IPS DF 4.7 (cell line): ENCODE data around the gene SRRM3.
"Not testable (repeated sequence)": the region's sequence is repeated elsewhere in the genome, so short reads cannot be mapped to it uniquely, and the experiment has no call there.

Experiments used
- DNase-seq: peaks from one replicate; pipeline ENCODE4 v3.0.0-alpha.2; 2013; ENCODE audit warnings: low spot score; ENCODE audit errors: extremely low read depth

The SRRM3 gene

DNA sequence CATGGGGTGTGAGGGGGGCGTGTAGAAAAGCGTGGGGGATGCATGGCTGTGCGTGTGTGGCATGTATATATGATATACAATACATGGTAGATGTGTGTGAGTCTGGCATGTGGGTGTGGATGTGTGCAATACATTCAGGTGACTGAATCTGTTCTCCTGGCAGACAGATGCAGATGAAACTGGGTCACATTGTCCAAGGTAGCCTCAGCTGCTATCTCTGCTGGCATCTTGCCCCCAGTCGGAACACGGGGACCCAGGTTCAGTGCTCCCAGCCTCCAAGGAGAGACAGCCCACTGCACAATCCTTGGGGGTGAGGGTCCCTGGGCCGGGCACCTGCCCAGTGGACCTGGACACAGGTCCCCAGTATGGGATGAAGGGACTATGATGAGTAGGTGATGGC is 12.4 kb upstream of the SRRM3 start:
- DNase-seq, result no peak

- DNase-seq, result peak; percentile 85
Observed at GRCh38 chr7:76191783-76192240, 9.9 kb upstream of the SRRM3 start.

GRCh38 chr7:76193466-76193865 is 8.2 kb upstream of the SRRM3 start:
- no peak for DNase-seq

DNA sequence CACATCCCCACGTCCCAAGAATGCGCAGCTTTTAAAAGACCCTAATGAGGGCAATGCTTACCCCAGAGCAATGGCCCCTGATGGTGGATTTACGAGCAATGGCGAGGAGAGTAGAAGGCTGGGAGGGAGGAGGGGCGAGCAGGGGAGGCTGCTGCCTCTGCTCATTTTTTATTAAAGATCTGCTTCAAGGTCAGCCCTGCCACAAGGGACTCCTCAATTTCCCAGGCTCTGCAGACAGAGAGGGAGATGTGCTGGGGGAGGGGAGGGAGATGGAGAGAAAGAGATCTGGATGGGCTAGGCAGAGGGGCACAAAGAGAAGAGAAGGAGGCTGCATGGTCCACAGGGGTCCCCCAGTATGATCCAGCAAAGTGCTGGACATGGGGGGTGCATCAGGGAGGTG is 7.8 kb upstream of the SRRM3 start:
- no peak for DNase-seq

DNA sequence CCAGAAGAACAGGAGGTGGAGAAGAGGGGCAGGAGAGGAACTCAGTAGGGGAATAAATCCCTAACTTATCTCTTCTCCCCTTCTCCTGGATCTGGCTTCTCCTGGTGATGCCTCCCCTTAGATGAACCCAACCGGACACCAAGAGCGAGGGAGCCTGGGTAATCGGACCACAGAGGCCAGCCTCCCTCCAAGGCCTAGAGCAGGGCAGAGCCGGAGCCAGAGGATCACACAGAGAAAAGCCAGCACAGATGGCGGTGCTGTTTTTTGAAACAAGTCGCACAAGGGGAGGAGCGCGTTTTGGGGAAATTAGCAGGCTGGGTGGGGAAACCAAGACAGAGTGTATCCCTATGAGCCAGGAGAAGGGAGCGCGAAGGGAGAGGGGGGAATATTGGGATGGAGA is 4.9 kb upstream of the SRRM3 start:
- no peak for DNase-seq

DNA sequence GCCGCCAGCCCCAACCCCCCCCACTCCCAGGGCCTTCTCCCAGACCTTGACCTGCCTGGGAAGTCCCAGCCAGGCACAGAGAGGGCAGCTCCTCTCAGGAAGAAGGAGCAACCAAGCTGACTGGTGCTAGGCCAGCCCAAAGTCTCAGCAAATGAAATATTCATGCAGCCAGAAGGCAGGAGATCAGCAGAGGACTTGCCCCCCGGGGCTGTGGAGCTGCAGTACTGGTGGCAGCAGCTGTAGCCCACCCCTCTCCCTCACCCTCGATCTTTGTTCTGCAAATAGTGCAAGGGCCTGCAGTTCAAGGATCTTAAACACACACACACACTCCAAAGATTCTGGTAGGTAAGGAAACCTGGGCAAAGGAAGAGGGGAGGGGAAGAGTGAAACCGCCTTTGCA is 3.5 kb upstream of the SRRM3 start:
- no peak for DNase-seq

- DNase-seq, result no peak
Observed at GRCh38 chr7:76202666-76203030, 952 bp downstream of the SRRM3 start.

GRCh38 chr7:76204147-76204546 is 2.5 kb downstream of the SRRM3 start:
- DNase-seq, result no peak

DNA sequence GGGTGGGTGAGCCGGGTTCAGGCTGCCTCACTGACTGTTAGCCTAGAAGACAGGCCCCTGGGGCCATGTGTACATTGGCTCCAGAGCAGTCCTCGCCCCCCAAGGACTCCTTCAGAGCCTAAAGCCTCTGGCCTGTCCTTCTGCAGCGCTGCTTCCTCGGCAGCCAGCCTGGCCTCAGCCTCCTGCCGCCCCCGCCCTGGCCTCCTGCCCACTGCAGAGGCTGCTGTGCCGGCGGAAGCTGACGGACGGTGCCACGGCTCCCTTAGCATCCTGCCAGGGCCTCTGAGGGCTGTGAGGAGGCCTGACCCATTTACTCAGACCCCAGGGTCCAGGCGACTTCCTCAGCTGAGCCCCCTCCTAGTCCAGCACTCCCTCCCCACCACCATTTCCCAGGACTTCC is 4.9 kb downstream of the SRRM3 start:
- DNase-seq, result no peak

- no peak for DNase-seq
Observed at GRCh38 chr7:76209310-76209709, 7.6 kb downstream of the SRRM3 start.

DNA sequence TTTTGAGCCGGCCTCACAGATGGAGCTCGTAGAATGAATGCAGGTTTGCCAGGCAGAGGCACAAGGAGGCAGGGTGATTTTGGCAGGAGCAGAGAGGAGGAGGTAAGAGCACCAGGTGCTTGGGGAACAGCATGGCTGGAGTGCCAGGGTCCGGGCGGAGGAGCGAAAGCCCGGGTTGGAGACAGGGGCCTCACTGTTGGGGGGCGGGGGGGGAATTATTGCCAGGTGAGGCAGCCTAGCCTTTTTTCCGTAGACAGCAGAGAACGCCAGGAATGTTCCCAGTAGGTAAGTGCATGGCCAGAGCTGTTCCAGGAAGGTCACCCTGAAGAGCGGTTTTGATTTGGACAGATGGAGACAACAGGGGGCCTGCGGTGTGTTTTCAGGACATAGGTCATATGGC is 9.5 kb downstream of the SRRM3 start:
- DNase-seq, result no peak

- DNase-seq, result not testable (repeated sequence)
Observed at GRCh38 chr7:76215349-76215748, 13.7 kb downstream of the SRRM3 start.

DNA sequence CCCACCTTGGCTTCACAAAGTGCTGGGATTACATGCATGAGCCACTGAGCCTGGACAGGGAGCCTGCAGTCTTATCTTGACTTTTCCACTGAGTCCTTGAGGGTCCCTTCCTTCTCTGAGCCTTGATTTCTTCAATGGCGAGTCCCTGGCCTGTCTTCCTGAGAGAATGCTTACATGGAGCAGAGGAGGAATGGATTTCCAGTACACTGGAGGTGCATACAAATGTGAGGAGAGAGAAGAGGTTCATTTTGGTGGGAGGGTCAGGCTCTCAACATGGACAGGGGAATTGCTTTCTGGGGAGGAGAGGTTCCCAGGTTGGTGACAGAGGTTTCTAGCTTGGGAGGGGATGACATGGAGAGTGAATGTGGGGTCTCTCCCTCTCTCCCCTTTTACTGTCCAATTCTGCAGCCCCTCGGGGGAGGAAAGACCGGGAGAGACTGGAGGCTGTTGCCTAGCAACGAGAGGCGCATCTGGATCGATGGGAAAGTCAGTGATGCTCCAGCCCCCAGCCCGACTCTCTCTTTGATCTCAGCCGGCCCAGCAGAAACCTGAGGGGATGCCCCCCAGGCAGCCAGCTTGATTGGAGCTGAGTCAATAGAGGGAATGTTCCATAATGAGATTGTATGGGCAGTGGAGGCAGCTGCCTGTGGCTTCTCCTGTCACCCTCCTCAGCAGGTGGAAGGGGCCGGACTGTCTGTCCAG is 14.8 kb downstream of the SRRM3 start:
- no peak for DNase-seq

DNA sequence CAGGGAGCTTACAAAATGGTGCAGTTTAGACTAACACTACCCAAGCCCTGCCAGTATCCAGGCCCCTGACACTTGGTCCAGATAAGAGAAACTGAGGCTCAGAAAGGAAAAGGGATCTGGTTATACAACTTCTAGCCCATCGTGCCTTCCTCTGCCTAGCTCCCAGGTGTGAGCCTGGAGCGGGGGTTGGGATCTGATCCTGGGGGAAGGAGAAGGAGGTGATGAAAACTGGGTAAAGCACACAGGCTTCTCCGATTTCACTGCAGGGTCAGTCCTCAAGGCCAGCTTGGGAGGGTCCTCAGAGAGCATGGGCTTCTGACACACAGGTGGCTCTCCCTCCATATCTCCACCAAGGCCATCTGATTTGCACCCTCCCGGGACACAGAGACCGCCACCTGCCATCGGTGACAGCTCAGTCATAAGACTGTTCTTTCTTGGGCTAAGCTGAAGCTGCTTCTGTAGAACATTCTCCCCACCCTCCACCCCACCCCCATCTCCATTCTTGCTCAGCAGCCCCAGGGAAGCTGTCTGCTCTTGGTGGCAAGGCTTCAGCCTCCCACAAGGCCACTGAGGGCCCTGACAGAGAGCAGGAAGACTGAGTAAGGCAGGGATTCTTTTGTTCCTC is 16.4 kb downstream of the SRRM3 start:
- DNase-seq, result no peak

- DNase-seq, result no peak
Observed at GRCh38 chr7:76220185-76221057, 18.7 kb downstream of the SRRM3 start.

DNA sequence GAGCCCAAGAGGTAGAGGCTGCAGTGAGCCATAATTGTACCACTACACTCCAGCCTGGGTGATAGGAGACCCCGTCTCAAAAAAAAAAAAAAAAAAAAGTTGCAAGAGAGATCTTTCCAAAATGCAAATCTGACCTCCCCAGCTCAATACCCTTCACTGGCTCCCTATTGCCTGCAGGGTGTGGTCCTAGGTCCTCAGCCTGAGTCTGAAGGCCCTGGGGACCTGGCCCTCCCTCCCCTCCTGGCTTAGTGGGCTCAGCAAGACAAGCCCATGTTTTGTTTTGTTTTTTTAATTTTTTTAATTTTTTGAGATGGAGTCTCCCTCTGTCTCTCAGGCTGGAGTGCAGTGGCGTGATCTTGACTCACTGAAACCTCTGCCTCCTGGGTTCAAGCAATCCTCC is 20.6 kb downstream of the SRRM3 start:
- DNase-seq, result no peak

DNA sequence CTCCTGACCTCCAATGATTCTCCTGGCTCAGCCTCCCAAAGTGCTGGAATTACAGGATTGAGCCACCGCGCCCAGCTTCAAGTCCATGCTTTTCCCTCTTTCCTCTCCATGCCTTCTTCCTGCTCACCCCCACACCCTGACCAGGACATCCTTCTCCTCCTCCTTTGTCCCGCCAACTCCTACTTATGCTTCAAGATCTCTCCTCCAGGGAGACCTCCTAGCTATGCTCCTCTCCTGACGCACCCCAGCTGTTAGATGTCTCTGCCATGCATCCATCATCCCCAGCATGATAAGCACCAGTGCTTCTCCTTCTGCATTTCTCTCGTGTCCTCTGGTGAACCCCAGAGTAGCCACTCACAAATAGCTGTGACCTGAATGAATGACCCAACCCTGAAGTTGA is 21.1 kb downstream of the SRRM3 start:
- no peak for DNase-seq

GRCh38 chr7:76223286-76223972 is 21.7 kb downstream of the SRRM3 start:
- no peak for DNase-seq

DNA sequence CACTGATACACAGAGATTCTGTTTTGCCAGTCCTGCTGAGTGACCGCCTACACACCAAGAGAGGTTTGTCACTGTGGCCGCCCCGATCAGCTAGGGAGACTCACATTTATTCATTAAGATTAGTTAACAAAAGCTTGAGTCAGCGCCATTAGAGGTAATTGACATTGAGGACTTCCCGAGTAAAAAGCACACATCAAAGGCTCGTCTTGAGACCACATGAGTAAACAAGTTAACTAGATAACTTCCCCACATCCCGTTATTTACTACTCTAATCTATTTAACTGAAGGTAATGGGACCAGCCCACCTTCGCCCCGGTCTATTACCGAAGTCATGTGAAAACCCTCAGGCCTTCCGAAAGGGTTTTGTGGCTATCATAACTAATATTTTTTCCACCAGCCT is 23.0 kb downstream of the SRRM3 start:
- no peak for DNase-seq

DNA sequence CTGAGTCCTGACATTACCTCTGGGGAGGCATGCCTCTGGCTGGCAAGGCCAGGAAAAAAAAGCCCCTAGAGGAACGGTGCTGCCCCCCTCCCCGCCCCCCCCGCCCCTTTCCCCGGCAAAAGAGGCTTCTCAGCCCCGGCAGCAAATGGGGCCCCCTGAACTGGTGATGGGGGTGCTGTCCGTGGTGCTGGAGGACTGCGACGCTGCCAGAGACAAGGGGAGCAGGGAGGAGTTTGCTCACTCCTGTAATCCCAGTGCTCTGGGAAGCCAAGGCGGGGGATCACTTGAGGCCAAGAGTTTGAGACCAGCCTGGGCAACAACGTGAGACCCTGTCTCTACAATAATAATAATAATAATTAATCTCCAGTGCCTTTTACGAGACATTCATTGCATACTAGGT is 23.7 kb downstream of the SRRM3 start:
- no peak for DNase-seq

DNA sequence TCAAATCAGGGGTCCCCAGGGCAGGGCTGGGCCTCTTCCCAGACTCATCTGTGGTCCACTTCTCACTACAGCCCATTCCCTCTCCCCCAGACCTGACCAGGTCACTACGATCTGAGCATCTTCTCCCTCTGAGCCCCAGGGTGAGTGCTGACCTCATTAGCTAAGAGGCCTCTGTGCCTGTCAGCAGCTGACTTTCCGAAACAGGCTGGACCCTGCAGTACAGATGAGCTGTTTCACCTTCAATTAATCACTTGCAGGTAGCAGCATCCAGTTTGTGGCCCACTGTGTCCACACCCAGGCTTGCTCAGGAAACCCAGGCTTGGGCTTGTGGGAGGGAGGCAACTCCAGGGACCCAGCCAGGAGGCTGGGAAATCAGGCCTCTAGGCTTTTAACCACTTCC is 24.3 kb downstream of the SRRM3 start:
- DNase-seq, result no peak
